Measurements from ENCODE around the gene GRHPR. TPM values are rescaled to one million over a fixed set of nuclear protein-coding genes. Genes with fewer than 3 reads are reported as not detected.

Gene GRHPR
- total and polyA plus RNA-seq, 10 of the 15 experiments (the other 5 are each of a cell fraction or from before 2014, with no cell fraction given): 52.4 to 194 (median 126) TPM

DNA sequence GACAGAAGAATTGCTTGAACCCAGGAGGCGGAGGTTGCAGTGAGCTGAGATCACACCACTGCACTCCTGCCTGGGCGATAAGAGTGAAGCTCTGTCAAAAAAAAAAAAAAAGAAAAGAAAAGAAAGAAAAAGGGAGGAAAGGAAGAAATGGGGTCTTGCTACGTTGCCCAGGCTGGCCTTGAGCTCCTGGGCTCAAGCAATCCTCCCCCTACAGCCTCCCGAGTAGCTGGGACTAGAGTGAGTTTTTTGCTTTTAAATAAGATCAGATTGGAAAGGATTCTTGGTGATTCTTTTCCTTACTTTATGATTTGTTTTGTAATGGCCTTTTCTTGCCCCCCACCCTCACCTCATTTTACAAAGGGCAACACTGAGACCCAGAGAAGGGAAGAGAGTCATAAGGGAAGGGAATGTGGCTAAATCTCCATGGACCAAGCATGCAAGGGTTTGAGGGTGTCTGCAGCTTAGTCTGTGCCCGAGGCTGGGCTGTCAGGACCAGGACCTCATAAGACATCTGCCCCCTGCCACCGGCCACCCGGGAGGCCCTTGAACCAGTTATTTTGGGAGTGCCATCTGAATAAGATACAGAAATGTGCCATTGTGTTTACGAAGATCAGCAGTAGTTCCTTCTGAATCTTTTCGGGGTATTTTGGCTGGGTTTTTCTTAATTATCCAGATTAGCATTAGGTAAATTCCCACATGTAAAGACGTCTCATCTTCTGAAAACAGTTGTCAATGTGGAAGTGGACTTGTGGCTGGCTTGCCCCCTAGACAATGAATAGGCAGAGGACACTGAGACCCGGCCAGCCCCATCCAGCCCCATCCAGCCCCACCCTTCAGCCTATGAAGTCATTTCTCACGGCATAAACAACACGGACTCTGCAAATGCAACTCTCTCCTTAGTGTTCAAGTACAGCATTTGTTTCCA is 44.5 kb upstream of the GRHPR start (continued):
- TF ChIP-seq, protein P1, sequence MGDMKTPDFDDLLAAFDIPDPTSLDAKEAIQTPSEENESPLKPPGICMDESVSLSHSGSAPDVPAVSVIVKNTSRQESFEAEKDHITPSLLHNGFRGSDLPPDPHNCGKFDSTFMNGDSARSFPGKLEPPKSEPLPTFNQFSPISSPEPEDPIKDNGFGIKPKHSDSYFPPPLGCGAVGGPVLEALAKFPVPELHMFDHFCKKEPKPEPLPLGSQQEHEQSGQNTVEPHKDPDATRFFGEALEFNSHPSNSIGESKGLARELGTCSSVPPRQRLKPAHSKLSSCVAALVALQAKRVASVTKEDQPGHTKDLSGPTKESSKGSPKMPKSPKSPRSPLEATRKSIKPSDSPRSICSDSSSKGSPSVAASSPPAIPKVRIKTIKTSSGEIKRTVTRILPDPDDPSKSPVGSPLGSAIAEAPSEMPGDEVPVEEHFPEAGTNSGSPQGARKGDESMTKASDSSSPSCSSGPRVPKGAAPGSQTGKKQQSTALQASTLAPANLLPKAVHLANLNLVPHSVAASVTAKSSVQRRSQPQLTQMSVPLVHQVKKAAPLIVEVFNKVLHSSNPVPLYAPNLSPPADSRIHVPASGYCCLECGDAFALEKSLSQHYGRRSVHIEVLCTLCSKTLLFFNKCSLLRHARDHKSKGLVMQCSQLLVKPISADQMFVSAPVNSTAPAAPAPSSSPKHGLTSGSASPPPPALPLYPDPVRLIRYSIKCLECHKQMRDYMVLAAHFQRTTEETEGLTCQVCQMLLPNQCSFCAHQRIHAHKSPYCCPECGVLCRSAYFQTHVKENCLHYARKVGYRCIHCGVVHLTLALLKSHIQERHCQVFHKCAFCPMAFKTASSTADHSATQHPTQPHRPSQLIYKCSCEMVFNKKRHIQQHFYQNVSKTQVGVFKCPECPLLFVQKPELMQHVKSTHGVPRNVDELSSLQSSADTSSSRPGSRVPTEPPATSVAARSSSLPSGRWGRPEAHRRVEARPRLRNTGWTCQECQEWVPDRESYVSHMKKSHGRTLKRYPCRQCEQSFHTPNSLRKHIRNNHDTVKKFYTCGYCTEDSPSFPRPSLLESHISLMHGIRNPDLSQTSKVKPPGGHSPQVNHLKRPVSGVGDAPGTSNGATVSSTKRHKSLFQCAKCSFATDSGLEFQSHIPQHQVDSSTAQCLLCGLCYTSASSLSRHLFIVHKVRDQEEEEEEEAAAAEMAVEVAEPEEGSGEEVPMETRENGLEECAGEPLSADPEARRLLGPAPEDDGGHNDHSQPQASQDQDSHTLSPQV (IDR thresholded peaks at IDR 0.05): peak; percentile 45; the same call in 1 of the 2 replicates
- TF ChIP-seq ZNF24 (IDR thresholded peaks at IDR 0.05): no peak
- TF ChIP-seq SMC3 (IDR thresholded peaks at IDR 0.05; ENCODE audit: borderline replicate concordance, low read length): 0 out of 2 replicates have a peak, but pooled peaks have one; percentile 13
- TF ChIP-seq NR2C1 (IDR thresholded peaks at IDR 0.05): no peak
- TF ChIP-seq, protein P2, sequence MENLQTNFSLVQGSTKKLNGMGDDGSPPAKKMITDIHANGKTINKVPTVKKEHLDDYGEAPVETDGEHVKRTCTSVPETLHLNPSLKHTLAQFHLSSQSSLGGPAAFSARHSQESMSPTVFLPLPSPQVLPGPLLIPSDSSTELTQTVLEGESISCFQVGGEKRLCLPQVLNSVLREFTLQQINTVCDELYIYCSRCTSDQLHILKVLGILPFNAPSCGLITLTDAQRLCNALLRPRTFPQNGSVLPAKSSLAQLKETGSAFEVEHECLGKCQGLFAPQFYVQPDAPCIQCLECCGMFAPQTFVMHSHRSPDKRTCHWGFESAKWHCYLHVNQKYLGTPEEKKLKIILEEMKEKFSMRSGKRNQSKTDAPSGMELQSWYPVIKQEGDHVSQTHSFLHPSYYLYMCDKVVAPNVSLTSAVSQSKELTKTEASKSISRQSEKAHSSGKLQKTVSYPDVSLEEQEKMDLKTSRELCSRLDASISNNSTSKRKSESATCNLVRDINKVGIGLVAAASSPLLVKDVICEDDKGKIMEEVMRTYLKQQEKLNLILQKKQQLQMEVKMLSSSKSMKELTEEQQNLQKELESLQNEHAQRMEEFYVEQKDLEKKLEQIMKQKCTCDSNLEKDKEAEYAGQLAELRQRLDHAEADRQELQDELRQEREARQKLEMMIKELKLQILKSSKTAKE (IDR thresholded peaks at IDR 0.05; ENCODE audit: low read depth, poor library complexity, severe bottlenecking): peak; percentile 73
- TF ChIP-seq, protein P3, sequence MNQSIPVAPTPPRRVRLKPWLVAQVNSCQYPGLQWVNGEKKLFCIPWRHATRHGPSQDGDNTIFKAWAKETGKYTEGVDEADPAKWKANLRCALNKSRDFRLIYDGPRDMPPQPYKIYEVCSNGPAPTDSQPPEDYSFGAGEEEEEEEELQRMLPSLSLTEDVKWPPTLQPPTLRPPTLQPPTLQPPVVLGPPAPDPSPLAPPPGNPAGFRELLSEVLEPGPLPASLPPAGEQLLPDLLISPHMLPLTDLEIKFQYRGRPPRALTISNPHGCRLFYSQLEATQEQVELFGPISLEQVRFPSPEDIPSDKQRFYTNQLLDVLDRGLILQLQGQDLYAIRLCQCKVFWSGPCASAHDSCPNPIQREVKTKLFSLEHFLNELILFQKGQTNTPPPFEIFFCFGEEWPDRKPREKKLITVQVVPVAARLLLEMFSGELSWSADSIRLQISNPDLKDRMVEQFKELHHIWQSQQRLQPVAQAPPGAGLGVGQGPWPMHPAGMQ (IDR thresholded peaks at IDR 0.05; ENCODE audit: borderline replicate concordance): no peak
- TF ChIP-seq JUNB (IDR thresholded peaks at IDR 0.05): peak; percentile 46; the same call in 1 of the 2 replicates
- TF ChIP-seq, protein P4, sequence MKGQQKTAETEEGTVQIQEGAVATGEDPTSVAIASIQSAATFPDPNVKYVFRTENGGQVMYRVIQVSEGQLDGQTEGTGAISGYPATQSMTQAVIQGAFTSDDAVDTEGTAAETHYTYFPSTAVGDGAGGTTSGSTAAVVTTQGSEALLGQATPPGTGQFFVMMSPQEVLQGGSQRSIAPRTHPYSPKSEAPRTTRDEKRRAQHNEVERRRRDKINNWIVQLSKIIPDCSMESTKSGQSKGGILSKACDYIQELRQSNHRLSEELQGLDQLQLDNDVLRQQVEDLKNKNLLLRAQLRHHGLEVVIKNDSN (IDR thresholded peaks at IDR 0.05; ENCODE audit: borderline replicate concordance, extremely low read length, insufficient read depth, low read depth, low read length): no peak
- TF ChIP-seq BRCA1 (IDR thresholded peaks at IDR 0.05; ENCODE audit: low read depth, low read length): no peak
- peak; percentile 23; the same call in 1 of the 2 replicates for TF ChIP-seq BCL11A (IDR thresholded peaks at IDR 0.05; ENCODE audit: low read depth, low read length)
- TF ChIP-seq, protein P5, sequence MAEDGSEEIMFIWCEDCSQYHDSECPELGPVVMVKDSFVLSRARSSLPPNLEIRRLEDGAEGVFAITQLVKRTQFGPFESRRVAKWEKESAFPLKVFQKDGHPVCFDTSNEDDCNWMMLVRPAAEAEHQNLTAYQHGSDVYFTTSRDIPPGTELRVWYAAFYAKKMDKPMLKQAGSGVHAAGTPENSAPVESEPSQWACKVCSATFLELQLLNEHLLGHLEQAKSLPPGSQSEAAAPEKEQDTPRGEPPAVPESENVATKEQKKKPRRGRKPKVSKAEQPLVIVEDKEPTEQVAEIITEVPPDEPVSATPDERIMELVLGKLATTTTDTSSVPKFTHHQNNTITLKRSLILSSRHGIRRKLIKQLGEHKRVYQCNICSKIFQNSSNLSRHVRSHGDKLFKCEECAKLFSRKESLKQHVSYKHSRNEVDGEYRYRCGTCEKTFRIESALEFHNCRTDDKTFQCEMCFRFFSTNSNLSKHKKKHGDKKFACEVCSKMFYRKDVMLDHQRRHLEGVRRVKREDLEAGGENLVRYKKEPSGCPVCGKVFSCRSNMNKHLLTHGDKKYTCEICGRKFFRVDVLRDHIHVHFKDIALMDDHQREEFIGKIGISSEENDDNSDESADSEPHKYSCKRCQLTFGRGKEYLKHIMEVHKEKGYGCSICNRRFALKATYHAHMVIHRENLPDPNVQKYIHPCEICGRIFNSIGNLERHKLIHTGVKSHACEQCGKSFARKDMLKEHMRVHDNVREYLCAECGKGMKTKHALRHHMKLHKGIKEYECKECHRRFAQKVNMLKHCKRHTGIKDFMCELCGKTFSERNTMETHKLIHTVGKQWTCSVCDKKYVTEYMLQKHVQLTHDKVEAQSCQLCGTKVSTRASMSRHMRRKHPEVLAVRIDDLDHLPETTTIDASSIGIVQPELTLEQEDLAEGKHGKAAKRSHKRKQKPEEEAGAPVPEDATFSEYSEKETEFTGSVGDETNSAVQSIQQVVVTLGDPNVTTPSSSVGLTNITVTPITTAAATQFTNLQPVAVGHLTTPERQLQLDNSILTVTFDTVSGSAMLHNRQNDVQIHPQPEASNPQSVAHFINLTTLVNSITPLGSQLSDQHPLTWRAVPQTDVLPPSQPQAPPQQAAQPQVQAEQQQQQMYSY (CRISPR knock-in tag; IDR thresholded peaks at IDR 0.05): no peak
- TF ChIP-seq SMAD1 (IDR thresholded peaks at IDR 0.05; ENCODE audit: low read depth, partially characterized antibody): peak; percentile 41
- no peak for TF ChIP-seq NFYA (IDR thresholded peaks at IDR 0.05; ENCODE audit: borderline replicate concordance, low read depth, low read length)
- TF ChIP-seq CREB1 (IDR thresholded peaks at IDR 0.05; ENCODE audit: low read depth): no peak
- no peak for TF ChIP-seq SMARCA5 (IDR thresholded peaks at IDR 0.05)
- TF ChIP-seq CBX3 (IDR thresholded peaks at IDR 0.05; ENCODE audit: borderline replicate concordance, low read depth): no peak

All from GM12878 (cell line).